Caco-2 (cell line): ENCODE data around the gene NGDN. TPM values are rescaled to one million over a fixed set of nuclear protein-coding genes. Genes with fewer than 3 reads are reported as not detected.
"Not testable (repeated sequence)": the region's sequence is repeated elsewhere in the genome, so short reads cannot be mapped to it uniquely, and the experiment has no call there.

Experiments
- BruUV-seq: library from RNA; stranded (reverse); fragments of 400-500 nt; replicated peaks from 2 replicates; lab custom pipeline; 2021; lab: Mats Ljungman, UMichigan
- CTCF ChIA-PET: fragments of 300-600 bp; sonication (Branson Sonifier 250); formaldehyde crosslinking; loops from one replicate; lab custom pipeline; 2022; ENCODE audit warnings: antibody characterized with exemption; lab: Charles Lee
- POLR2A ChIA-PET: fragments of 300-600 bp; sonication (Branson Sonifier 250); formaldehyde crosslinking; loops from one replicate; lab custom pipeline; 2022; ENCODE audit warnings: antibody characterized with exemption; lab: Charles Lee
- DNase-seq, 2 experiments: peaks; one replicate each; pipeline versions ENCODE4 v3.0.0 to v3.0.0-alpha.2; 2020 to 2022
- H3K27me3 ChIP-seq: replicated peaks from 2 replicates; pipeline ENCODE4 v1.6.0; 2011; ENCODE audit warnings: low read length; ENCODE audit not compliant: control insufficient read depth, insufficient read depth
- H3K36me3 ChIP-seq: 2 replicates; pipeline ENCODE4 v1.5.1; 2011; ENCODE audit warnings: low read length; ENCODE audit not compliant: control insufficient read depth, insufficient read depth
- H3K4me1 ChIP-seq: fragments of 250-450 bp; sonication (Bioruptor Pico); 2 replicates; pipeline ENCODE4 v1.5.1; 2020; ENCODE audit warnings: mild to moderate bottlenecking
- H3K4me3 ChIP-seq: 2 replicates; pipeline ENCODE4 v1.5.1; 2011; ENCODE audit warnings: low read depth, mild to moderate bottlenecking, control low read depth, low read length
- H3K9me3 ChIP-seq: fragments of 250-450 bp; sonication (Bioruptor Pico); 2 replicates; pipeline ENCODE4 v1.5.1; 2020; ENCODE audit warnings: mild to moderate bottlenecking, moderate library complexity
- H3K27ac Mint-ChIP-seq: one replicate; pipeline ENCODE4 v1.8.0; 2022; ENCODE audit warnings: mixed read lengths; ENCODE audit not compliant: unreplicated experiment
- H3K27me3 Mint-ChIP-seq: one replicate; pipeline ENCODE4 v1.8.0; 2022; ENCODE audit warnings: mixed read lengths; ENCODE audit not compliant: insufficient read depth, unreplicated experiment
- H3K36me3 Mint-ChIP-seq: one replicate; pipeline ENCODE4 v1.8.0; 2022; ENCODE audit warnings: mild to moderate bottlenecking, mixed read lengths; ENCODE audit not compliant: insufficient read depth, unreplicated experiment
- H3K4me1 Mint-ChIP-seq: one replicate; pipeline ENCODE4 v1.8.0; 2022; ENCODE audit warnings: low read depth, mixed read lengths; ENCODE audit not compliant: unreplicated experiment
- H3K4me3 Mint-ChIP-seq: one replicate; pipeline ENCODE4 v1.8.0; 2022; ENCODE audit warnings: mild to moderate bottlenecking, moderate library complexity, mixed read lengths; ENCODE audit not compliant: unreplicated experiment
- H3K9me3 Mint-ChIP-seq: one replicate; pipeline ENCODE4 v1.8.0; 2022; ENCODE audit warnings: mixed read lengths; ENCODE audit not compliant: unreplicated experiment
- intact Hi-C: fragments of 100-400 bp; cut with micrococcal nuclease; formaldehyde crosslinking; loops from one replicate; pipeline ENCODE4 v1.10.0; 2022; ENCODE audit not compliant: unreplicated experiment
- total RNA-seq: library from RNA; stranded (reverse); gene quantifications from 2 replicates; pipeline ENCODE4 v1.2.3, GENCODE V29; 2022
- TF ChIP-seq, protein P1 (sequence below), 2 experiments: fragments of 200-600 bp in 1 of 2; IDR thresholded peaks; 1 replicate in 1 of 2; 2 replicates in 1 of 2; pipeline versions ENCODE4 v1.5.1 to v1.8.0; 2011 to 2022; ENCODE audit warnings: antibody characterized with exemption in 1 of 2, control low read depth in 1 of 2, inconsistent platforms in 1 of 2, low read depth in 1 of 2, low read length in 1 of 2, mild to moderate bottlenecking in 1 of 2, moderate library complexity in 1 of 2; ENCODE audit not compliant: insufficient read depth in 1 of 2, severe bottlenecking in 1 of 2, unreplicated experiment in 1 of 2

The NGDN gene
- total RNA-seq, 1 experiment from 2014 or later: 55.0 TPM

DNA sequence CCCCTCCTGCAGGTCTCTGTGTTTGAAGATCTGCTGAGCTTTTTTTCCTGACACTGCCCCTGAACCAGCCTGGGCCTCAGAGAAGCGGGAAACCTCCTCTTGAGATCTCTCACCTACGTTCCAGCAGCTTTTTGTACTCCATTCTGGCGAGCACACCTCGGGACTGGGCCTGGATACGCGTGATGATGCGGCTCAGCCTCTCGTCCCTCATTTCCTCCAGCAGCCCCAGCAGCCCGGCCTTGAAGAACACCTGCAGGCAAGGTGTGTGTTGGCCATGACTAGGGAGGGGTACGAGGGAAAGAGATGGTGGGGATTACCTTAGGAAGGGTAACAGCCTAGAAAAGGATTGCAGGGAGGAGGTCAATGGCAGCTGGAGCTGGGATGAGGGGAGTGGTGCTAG is 44.3 kb upstream of the NGDN start:
- Mint-ChIP-seq H3K9me3 (no peaks in the 10 kb centered on the region), H3K4me3 (no peak overlapping the region), H3K36me3 (no peaks in the 10 kb centered on the region), H3K4me1 (no peaks in the 10 kb centered on the region), H3K27ac (no peak overlapping the region), H3K27me3 (peaks cover 5% of the 10 kb centered on the region)
- TF ChIP-seq, protein P1, sequence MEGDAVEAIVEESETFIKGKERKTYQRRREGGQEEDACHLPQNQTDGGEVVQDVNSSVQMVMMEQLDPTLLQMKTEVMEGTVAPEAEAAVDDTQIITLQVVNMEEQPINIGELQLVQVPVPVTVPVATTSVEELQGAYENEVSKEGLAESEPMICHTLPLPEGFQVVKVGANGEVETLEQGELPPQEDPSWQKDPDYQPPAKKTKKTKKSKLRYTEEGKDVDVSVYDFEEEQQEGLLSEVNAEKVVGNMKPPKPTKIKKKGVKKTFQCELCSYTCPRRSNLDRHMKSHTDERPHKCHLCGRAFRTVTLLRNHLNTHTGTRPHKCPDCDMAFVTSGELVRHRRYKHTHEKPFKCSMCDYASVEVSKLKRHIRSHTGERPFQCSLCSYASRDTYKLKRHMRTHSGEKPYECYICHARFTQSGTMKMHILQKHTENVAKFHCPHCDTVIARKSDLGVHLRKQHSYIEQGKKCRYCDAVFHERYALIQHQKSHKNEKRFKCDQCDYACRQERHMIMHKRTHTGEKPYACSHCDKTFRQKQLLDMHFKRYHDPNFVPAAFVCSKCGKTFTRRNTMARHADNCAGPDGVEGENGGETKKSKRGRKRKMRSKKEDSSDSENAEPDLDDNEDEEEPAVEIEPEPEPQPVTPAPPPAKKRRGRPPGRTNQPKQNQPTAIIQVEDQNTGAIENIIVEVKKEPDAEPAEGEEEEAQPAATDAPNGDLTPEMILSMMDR (IDR thresholded peaks at IDR 0.05; ENCODE audit: insufficient read depth in 1 of 2, low read depth in 1 of 2, low read length in 1 of 2, severe bottlenecking in 1 of 2, unreplicated experiment in 1 of 2): no peak
- Histone ChIP-seq H3K4me1 (no peaks in the 10 kb centered on the region), H3K4me3 (no peak overlapping the region), H3K9me3 (no peaks in the 10 kb centered on the region), H3K36me3 (no peaks in the 10 kb centered on the region), H3K27me3 (no peaks in the 10 kb centered on the region)
- ChIA-PET POLR2A (no interaction called here), CTCF (no interaction called here)
- no TSS peak for BruUV-seq
- DNase-seq: no peak
- intact Hi-C loops: no loop called here

DNA sequence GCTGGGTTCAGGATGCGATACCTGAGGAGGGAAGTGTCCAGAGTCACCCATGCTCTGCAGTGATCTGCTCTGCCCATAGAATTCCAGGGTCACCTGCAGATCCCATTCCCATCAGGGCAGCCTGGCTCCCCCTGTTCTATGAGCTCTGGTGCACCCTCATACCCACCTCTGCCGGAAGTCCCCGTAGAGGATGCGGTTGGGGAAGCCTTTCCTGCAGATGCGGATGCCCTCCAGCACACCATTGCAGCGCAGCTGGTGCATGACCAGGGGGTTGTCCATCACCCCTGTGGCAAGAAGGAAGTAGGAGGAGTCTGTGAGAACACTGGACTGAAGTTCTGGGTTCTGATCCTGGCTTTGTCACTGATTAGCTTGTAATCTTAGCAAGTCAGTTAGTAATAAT is 43.7 kb upstream of the NGDN start:
- BruUV-seq, H3K36me3 ChIP-seq, H3K4me1 Mint-ChIP-seq, H3K27ac Mint-ChIP-seq, intact Hi-C loops, H3K4me3 ChIP-seq, H3K27me3 Mint-ChIP-seq, DNase-seq, POLR2A ChIA-PET, H3K4me3 Mint-ChIP-seq, H3K36me3 Mint-ChIP-seq, H3K9me3 Mint-ChIP-seq, H3K4me1 ChIP-seq, CTCF ChIA-PET, H3K27me3 ChIP-seq, H3K9me3 ChIP-seq: not testable (repeated sequence)

DNA sequence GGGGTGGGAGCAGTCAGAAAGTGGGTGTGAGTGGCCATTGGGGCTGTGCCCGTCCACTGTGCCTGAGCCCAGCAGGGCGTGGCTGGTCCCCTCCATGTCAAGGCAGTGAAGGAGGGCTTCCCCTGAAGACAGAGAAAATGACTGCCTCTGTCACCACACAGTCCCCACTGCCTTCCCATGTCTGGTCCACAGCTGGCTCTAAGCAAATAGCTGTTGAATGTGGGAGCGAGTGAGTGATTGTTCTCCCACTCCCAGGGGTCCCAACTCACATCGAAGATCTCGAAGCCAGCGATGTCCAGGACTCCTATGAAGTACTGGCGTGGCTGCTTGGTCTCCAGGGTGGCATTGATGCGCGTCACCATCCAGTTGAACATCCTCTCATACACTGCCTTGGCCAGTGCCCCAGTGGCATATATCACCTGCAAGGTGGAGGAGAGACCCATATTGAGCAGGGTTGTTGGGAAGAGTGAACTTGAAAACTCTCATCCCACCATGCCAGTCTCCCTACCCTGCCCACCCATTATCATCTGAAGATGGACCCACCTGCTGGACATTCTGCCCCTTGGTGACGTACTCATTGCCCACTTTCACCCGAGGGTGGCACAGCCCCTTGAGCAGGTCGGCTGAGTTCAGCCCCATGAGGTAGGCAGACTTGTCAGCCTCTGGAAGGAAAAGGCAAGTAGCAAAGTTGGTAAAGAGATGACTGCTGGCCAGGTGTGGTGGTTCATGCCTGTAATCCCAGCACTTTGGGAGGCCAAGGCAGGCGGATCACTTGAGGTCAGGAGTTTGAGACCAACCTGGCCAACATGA is 40.6 kb upstream of the NGDN start:
- H3K4me1 Mint-ChIP-seq: no peaks in the 10 kb centered on the region
- CTCF ChIA-PET: no interaction called here

More for the DNA sequence above, 40.6 kb upstream of the NGDN start:
- no peaks in the 10 kb centered on the region for H3K4me1 ChIP-seq
- intact Hi-C loops: no loop called here
- Mint-ChIP-seq H3K27ac (no peak overlapping the region), H3K4me3 (no peak overlapping the region), H3K36me3 (no peaks in the 10 kb centered on the region), H3K9me3 (no peaks in the 10 kb centered on the region), H3K27me3 (peaks cover 4% of the 10 kb centered on the region)
- no peaks in the 10 kb centered on the region for H3K36me3 ChIP-seq
- no TSS peak for BruUV-seq
- H3K9me3 ChIP-seq: no peaks in the 10 kb centered on the region
- POLR2A ChIA-PET: no interaction called here
- no peak overlapping the region for H3K4me3 ChIP-seq
- TF ChIP-seq, protein P1 (IDR thresholded peaks at IDR 0.05; ENCODE audit: insufficient read depth in 1 of 2, low read depth in 1 of 2, low read length in 1 of 2, severe bottlenecking in 1 of 2, unreplicated experiment in 1 of 2): no peak
- peak in 1 of 2 experiments; percentile 19 for DNase-seq
- no peaks in the 10 kb centered on the region; the same call in 1 of the 2 replicates for H3K27me3 ChIP-seq
